ENCODE measurements around the gene CCM2L. TPM values are rescaled to one million over a fixed set of nuclear protein-coding genes. Genes with fewer than 3 reads are reported as not detected.
A peak's percentile ranks its signal among the peaks of the same experiment; 100 is the strongest.

The CCM2L gene
- total and polyA plus RNA-seq, 2 of the 8 experiments (the other 6 are each of a cell fraction or from before 2014, with no cell fraction given) = 5.5 to 15.8 TPM

GRCh38 chr20:32051720-32052089, 41.5 kb downstream of the CCM2L start:
- H2BK20ac ChIP-seq (ENCODE audit: low read length) = no peak overlapping the region
- no peak overlapping the region for H2AFZ ChIP-seq (ENCODE audit: low read length)
- peak overlapping the region; percentile 62 to 79 for H3K4me2 ChIP-seq (ENCODE audit: insufficient read depth in 1 of 2, low read depth in 2 of 2, low read length in 2 of 2)
- H3K36me3 ChIP-seq (ENCODE audit: control insufficient read depth in 2 of 4, insufficient read depth in 4 of 4, low read length in 3 of 4) = no peaks in the 10 kb centered on the region
- no peaks in the 10 kb centered on the region for H4K20me1 ChIP-seq (replicated peaks in 1 of 2; ENCODE audit: control insufficient read depth in 1 of 2, insufficient read depth in 2 of 2, low read length in 2 of 2)
- no peak overlapping the region for H2BK15ac ChIP-seq (ENCODE audit: low read length)
- ChIA-PET CTCF (ENCODE audit: partially characterized antibody) (interaction anchor here (1.0 to 4.1 kb wide), 4 partner anchors 17 to 205 kb away, joined by 3 to 22 read pairs (median 4); no protein-coding TSS in a partner anchor), POLR2A (ENCODE audit: partially characterized antibody) (interaction anchor here (0.9 to 1.3 kb wide), 2 partner anchors 11 to 58 kb away, joined by 3 read pairs; partner anchors contain the start of gene TM9SF4)
- no peak overlapping the region for H4K91ac ChIP-seq (replicated peaks; ENCODE audit: insufficient read length, low read length)
- no peak overlapping the region for H2BK5ac ChIP-seq (ENCODE audit: low read depth, low read length)
- H3K14ac ChIP-seq (ENCODE audit: insufficient read length) = no peak overlapping the region
- H3K27me3 ChIP-seq (replicated peaks in 1 of 4; ENCODE audit: control insufficient read depth in 3 of 4, extremely low read depth in 1 of 4, insufficient read depth in 3 of 4, low read length in 3 of 4) = peaks cover 3 to 45% (median 33%) of the 10 kb centered on the region in 4 experiments
- H3K4me1 ChIP-seq (replicated peaks in 1 of 4; ENCODE audit: control insufficient read depth in 3 of 4, insufficient read depth in 4 of 4, low read length in 3 of 4) = peaks cover 2 to 10% (median 6%) of the 10 kb centered on the region in 4 experiments; a peak in 5 of 7 replicates
- H4K8ac ChIP-seq (ENCODE audit: extremely low read depth, insufficient read depth, low read length) = no peak overlapping the region
- no peak overlapping the region for H2BK120ac ChIP-seq (replicated peaks; ENCODE audit: low read depth, low read length)
- WGBS, 2 experiments (ENCODE audit: extremely low coverage in 1 of 2, insufficient coverage in 1 of 2, insufficient read length in 1 of 2, insufficient replicate concordance in 2 of 2, low coverage in 1 of 2, low lambda C conversion rate in 2 of 2, missing lambda C conversion rate in 1 of 2) = 15% methylated on average over 14 of the region's 14 CpGs; no CpG with 5 or more reads in 1 of the 2 experiments
- 0 out of 2 replicates have a peak overlapping the region, but pooled peaks have one; percentile 71 for H3K18ac ChIP-seq (ENCODE audit: extremely low read depth, low read length)
- no peak overlapping the region for H4K5ac ChIP-seq (ENCODE audit: insufficient read length, low read depth, low read length)
- DNase-seq (ENCODE audit: low read depth in 1 of 2, low spot score in 2 of 2) (no peak), FAIRE-seq (peak; percentile 74)
- no peak overlapping the region for H3K27ac ChIP-seq (ENCODE audit: low read depth, low read length)
- no peaks in the 10 kb centered on the region for H3K9me3 ChIP-seq (ENCODE audit: insufficient read depth in 2 of 2, low read depth in 1 of 2, low read length in 1 of 2)
- peak overlapping the region; percentile 35 to 75 (median 66); a peak in 7 of 8 replicates for H3K4me3 ChIP-seq (ENCODE audit: extremely low read depth in 1 of 4, insufficient read depth in 2 of 4, low read depth in 3 of 4, low read length in 4 of 4)
- TF ChIP-seq SRF (IDR thresholded peaks at IDR 0.05; ENCODE audit: low read depth, low read length) = no peak
- TF ChIP-seq EZH2 (IDR thresholded peaks at IDR 0.05; ENCODE audit: low read depth, low read length, severe bottlenecking) = peak; percentile 45
- H3K79me2 ChIP-seq (ENCODE audit: control insufficient read depth in 1 of 2, insufficient read depth in 2 of 2, low read length in 2 of 2) = no peaks in the 10 kb centered on the region
- no peak overlapping the region for H2AK5ac ChIP-seq (ENCODE audit: low read depth, low read length)
- no peak overlapping the region for H3K56ac ChIP-seq (replicated peaks; ENCODE audit: insufficient read length, low read depth, low read length)
- H3K23ac ChIP-seq (ENCODE audit: insufficient read length) = no peak overlapping the region
- no peak overlapping the region for H3K4ac ChIP-seq (replicated peaks; ENCODE audit: insufficient read length, low read depth, low read length)
- H2BK12ac ChIP-seq (ENCODE audit: low read depth, low read length) = no peak overlapping the region
- H3K23me2 ChIP-seq (ENCODE audit: low read depth, low read length) = peaks cover 8% of the 10 kb centered on the region; the same call in 1 of the 2 replicates
- H3K9ac ChIP-seq (replicated peaks in 1 of 4; ENCODE audit: extremely low read depth in 1 of 4, low read depth in 3 of 4, low read length in 3 of 4) = no peak overlapping the region; a peak in 1 of 7 replicates
- no peaks in the 10 kb centered on the region for H3K79me1 ChIP-seq (ENCODE audit: low read depth, low read length)
